Renal cortical epithelial cell (primary cell): Measurements from ENCODE around the gene KDM1A. TPM values are rescaled to one million over a fixed set of nuclear protein-coding genes. Genes with fewer than 3 reads are reported as not detected.

Experiments used
- total RNA-seq: library from RNA; depleted of rRNA; stranded (reverse); fragments of >200 nt; gene quantifications from 2 replicates; pipeline ENCODE4 v1.2.3, GENCODE V29; 2014

KDM1A gene
- total RNA-seq, 1 donor from 2014 or later: 112 TPM

Other genes starting within 250 kb of the KDM1A start
- not detected in 2 replicates for gene LACTBL1, start 46.6 kb upstream of the KDM1A start, total RNA-seq
- gene TEX46, start 3.6 kb upstream of the KDM1A start, total RNA-seq: not detected in 2 replicates
- gene LUZP1, start 149.4 kb downstream of the KDM1A start, total RNA-seq: 30.7 and 65.1 TPM in 2 replicates
- under 0.01 TPM in 1 of 2 replicates, not detected in the other for gene HTR1D, start 198.0 kb downstream of the KDM1A start, total RNA-seq